Body of pancreas (tissue), 4 donors: Measurements from ENCODE around the gene DDIAS.
"Not testable (repeated sequence)": the region's sequence is repeated elsewhere in the genome, so short reads cannot be mapped to it uniquely, and the experiment has no call there.

Experiments
- CTCF ChIP-seq, 7 experiments: fragments of 450-650 bp in 4 of 7; fragments of 200-600 bp in 3 of 7; sonication (generic) in 3 of 7; IDR thresholded peaks; one replicate each; pipeline ENCODE4 v1.5.1; 2016 to 2019; ENCODE audit warnings: antibody characterized with exemption in 7 of 7
- POLR2A ChIP-seq, 3 donors: fragments of 450-650 bp; IDR thresholded peaks; one replicate each; pipeline ENCODE4 v1.6.1; 2016; ENCODE audit warnings: antibody characterized with exemption in 3 of 3, mild to moderate bottlenecking in 2 of 3

GRCh38 chr11:82922396-82923173, 21.0 kb downstream of the DDIAS start:
- TF ChIP-seq CTCF, POLR2A (IDR thresholded peaks at IDR 0.05): not testable (repeated sequence)
